Endothelial cell of umbilical vein (primary cell): ENCODE data around the gene LGI4.

Source experiments
- CTCF ChIP-seq, 2 donors: IDR thresholded peaks; 1 replicate in 1 of 2; 2 replicates in 1 of 2; pipeline ENCODE4 v1.5.1; 2011; ENCODE audit warnings: low read length in 2 of 2, mild to moderate bottlenecking in 2 of 2, moderate library complexity in 2 of 2, control low read depth in 1 of 2, inconsistent platforms in 1 of 2, low read depth in 1 of 2; ENCODE audit not compliant: insufficient read depth in 1 of 2; ENCODE audit errors: extremely low read depth in 1 of 2
- EZH2 ChIP-seq: IDR thresholded peaks from 2 replicates; pipeline ENCODE4 v1.6.1; 2012; ENCODE audit warnings: borderline replicate concordance, low read depth, mild to moderate bottlenecking, moderate library complexity, low read length, inconsistent platforms; ENCODE audit not compliant: severe bottlenecking
- JUN ChIP-seq: IDR thresholded peaks from 2 replicates; pipeline ENCODE4 v1.6.1; 2011; ENCODE audit warnings: borderline replicate concordance, low read depth; ENCODE audit not compliant: insufficient read length, insufficient read depth
- MAX ChIP-seq: IDR thresholded peaks from 2 replicates; pipeline ENCODE4 v1.6.1; 2011; ENCODE audit not compliant: insufficient read depth, insufficient read length
- POLR2A ChIP-seq: IDR thresholded peaks from 2 replicates; pipeline ENCODE4 v1.6.1; 2012; ENCODE audit warnings: low read depth, mild to moderate bottlenecking, control low read depth, low read length
- POLR2AphosphoS5 ChIP-seq: IDR thresholded peaks from 2 replicates; pipeline ENCODE4 v1.6.1; 2012; ENCODE audit warnings: low read depth, mild to moderate bottlenecking, control low read depth, low read length, moderate library complexity; ENCODE audit not compliant: insufficient read depth

GRCh38 chr19:35085947-35086346 is 48.9 kb downstream of the LGI4 start:
- TF ChIP-seq POLR2A (no peak), CTCF (IDR thresholded peaks at IDR 0.05; ENCODE audit: extremely low read depth in 1 of 2, insufficient read depth in 1 of 2, low read depth in 1 of 2, low read length in 2 of 2) (no peak), POLR2AphosphoS5 (no peak), JUN (no peak), EZH2 (no peak), MAX (no peak)
